HepG2 (cell line): ENCODE results near the gene PAK2.

ENCODE experiments used
- CHD4 ChIP-seq: fragments of 200-600 bp; sonication (generic); IDR thresholded peaks from 2 replicates; pipeline ENCODE4 v1.7.0; 2017; ENCODE audit warnings: mild to moderate bottlenecking, low read length, borderline replicate concordance
- NR2C2 ChIP-seq: sonication (generic); formaldehyde crosslinking; IDR thresholded peaks from 2 replicates; pipeline ENCODE4 v1.4.0; 2020; ENCODE audit warnings: missing genetic modification reagents, mild to moderate bottlenecking, moderate library complexity, borderline replicate concordance
- PAF1 ChIP-seq: IDR thresholded peaks from 2 replicates; pipeline ENCODE4 v1.6.1; 2016; ENCODE audit warnings: missing genetic modification reagents, missing compliant biosample characterization
- RXRB ChIP-seq: IDR thresholded peaks from 2 replicates; pipeline ENCODE4 v1.6.1; 2016; ENCODE audit warnings: borderline replicate concordance, missing genetic modification reagents, missing compliant biosample characterization
- ZSCAN30 ChIP-seq: sonication (generic); formaldehyde crosslinking; IDR thresholded peaks from 2 replicates; pipeline ENCODE4 v1.5.0; 2020; ENCODE audit warnings: mild to moderate bottlenecking, missing genetic modification reagents

DNA sequence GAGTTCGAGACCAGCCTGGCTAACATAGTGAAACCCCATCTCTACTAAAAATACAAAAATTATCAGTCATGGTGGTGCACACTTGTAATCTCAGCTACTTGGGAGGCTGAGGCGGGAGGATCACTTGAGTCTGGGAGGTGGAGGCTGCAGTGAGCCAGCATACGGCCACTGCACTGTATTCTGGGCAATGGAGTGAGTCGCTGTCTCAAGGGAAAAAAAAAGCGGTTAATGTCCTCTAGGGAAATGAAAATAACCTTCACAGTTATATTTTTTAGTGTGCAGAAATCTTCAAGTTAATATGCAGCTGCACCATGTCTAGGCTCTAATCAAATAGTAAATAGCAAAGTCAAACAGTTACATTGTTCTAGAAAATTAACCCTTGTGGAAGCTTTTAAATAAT, 42.4 kb upstream of the PAK2 start:
- no peak for TF ChIP-seq PAF1
- TF ChIP-seq ZSCAN30 = no peak
- TF ChIP-seq NR2C2 (CRISPR knock-in tag) = no peak
- TF ChIP-seq RXRB (CRISPR knock-in tag) = no peak
- no peak for TF ChIP-seq CHD4
